Glomerular endothelial cell (primary cell): ENCODE data around the gene THSD4. TPM values are rescaled to one million over a fixed set of nuclear protein-coding genes. Genes with fewer than 3 reads are reported as not detected.

ENCODE experiments used
- DNase-seq: peaks from one replicate; pipeline ENCODE4 v3.0.0-alpha.2; 2011; ENCODE audit warnings: low read depth, low spot score; ENCODE audit errors: extremely low read depth
- total RNA-seq: library from RNA; depleted of rRNA; stranded (reverse); fragments of >200 nt; gene quantifications from 2 replicates; pipeline ENCODE4 v1.2.3, GENCODE V29; 2015

Gene THSD4
- total RNA-seq, 1 donor from 2014 or later = 110 TPM

GRCh38 chr15:71591057-71591456 is 475.8 kb downstream of the THSD4 start:
- DNase-seq = no peak

- no peak for DNase-seq
Measured at GRCh38 chr15:71592203-71592602, 476.9 kb downstream of the THSD4 start.

GRCh38 chr15:71595846-71596553 is 480.7 kb downstream of the THSD4 start:
- no peak for DNase-seq

- no peak for DNase-seq
Measured at GRCh38 chr15:71596672-71597071, 481.4 kb downstream of the THSD4 start.

GRCh38 chr15:71597126-71597525 is 481.9 kb downstream of the THSD4 start:
- no peak for DNase-seq

- no peak for DNase-seq
Measured at GRCh38 chr15:71597637-71598036, 482.4 kb downstream of the THSD4 start.

GRCh38 chr15:71598741-71599140 is 483.5 kb downstream of the THSD4 start:
- DNase-seq = no peak

GRCh38 chr15:71599418-71600151 is 484.3 kb downstream of the THSD4 start:
- DNase-seq = no peak

GRCh38 chr15:71600237-71600636 is 485.0 kb downstream of the THSD4 start:
- DNase-seq = no peak

- DNase-seq = no peak
Measured at GRCh38 chr15:71601038-71601834, 486.0 kb downstream of the THSD4 start.

GRCh38 chr15:71603379-71603778 is 488.1 kb downstream of the THSD4 start:
- no peak for DNase-seq

- no peak for DNase-seq
Measured at GRCh38 chr15:71607383-71607782, 492.1 kb downstream of the THSD4 start.

- no peak for DNase-seq
Measured at GRCh38 chr15:71610728-71611552, 495.7 kb downstream of the THSD4 start.

- DNase-seq = no peak
Measured at GRCh38 chr15:71611553-71612396, 496.5 kb downstream of the THSD4 start.

GRCh38 chr15:71612397-71612722 is 497.1 kb downstream of the THSD4 start:
- DNase-seq = no peak

GRCh38 chr15:71612869-71613268 is 497.6 kb downstream of the THSD4 start:
- DNase-seq = no peak

GRCh38 chr15:71623111-71623510 is 507.8 kb downstream of the THSD4 start:
- no peak for DNase-seq

- no peak for DNase-seq
Measured at GRCh38 chr15:71626596-71627088, 511.4 kb downstream of the THSD4 start.

GRCh38 chr15:71627188-71627587 is 511.9 kb downstream of the THSD4 start:
- no peak for DNase-seq

GRCh38 chr15:71627604-71628003 is 512.3 kb downstream of the THSD4 start:
- DNase-seq = no peak
